Panc1 (cell line): ENCODE data around the gene KCNG1.

Experiments used
- POLR2AphosphoS5 ChIP-seq: IDR thresholded peaks from 2 replicates; pipeline ENCODE4 v1.6.1; 2012; ENCODE audit warnings: mild to moderate bottlenecking, low read depth, low read length, moderate library complexity
- REST ChIP-seq, 2 experiments: IDR thresholded peaks; 2 replicates each; pipeline ENCODE4 v1.6.1; 2011 to 2012; ENCODE audit warnings: low read depth in 2 of 2, control low read depth in 1 of 2, low read length in 1 of 2, mild to moderate bottlenecking in 1 of 2, moderate library complexity in 1 of 2; ENCODE audit not compliant: insufficient read depth in 1 of 2
- SIN3A ChIP-seq: IDR thresholded peaks from 2 replicates; pipeline ENCODE4 v1.6.1; 2012; ENCODE audit warnings: low read depth, mild to moderate bottlenecking, low read length, moderate library complexity, borderline replicate concordance; ENCODE audit not compliant: insufficient read depth
- TCF7L2 ChIP-seq: IDR thresholded peaks from 2 replicates; pipeline ENCODE4 v1.6.1; 2011; ENCODE audit warnings: mild to moderate bottlenecking, low read depth, low read length, inconsistent platforms
- TF ChIP-seq, protein P1 (sequence below): fragments of 450-650 bp; IDR thresholded peaks from 2 replicates; pipeline ENCODE4 v1.5.1; 2017; ENCODE audit warnings: mild to moderate bottlenecking

- TF ChIP-seq, protein P1, sequence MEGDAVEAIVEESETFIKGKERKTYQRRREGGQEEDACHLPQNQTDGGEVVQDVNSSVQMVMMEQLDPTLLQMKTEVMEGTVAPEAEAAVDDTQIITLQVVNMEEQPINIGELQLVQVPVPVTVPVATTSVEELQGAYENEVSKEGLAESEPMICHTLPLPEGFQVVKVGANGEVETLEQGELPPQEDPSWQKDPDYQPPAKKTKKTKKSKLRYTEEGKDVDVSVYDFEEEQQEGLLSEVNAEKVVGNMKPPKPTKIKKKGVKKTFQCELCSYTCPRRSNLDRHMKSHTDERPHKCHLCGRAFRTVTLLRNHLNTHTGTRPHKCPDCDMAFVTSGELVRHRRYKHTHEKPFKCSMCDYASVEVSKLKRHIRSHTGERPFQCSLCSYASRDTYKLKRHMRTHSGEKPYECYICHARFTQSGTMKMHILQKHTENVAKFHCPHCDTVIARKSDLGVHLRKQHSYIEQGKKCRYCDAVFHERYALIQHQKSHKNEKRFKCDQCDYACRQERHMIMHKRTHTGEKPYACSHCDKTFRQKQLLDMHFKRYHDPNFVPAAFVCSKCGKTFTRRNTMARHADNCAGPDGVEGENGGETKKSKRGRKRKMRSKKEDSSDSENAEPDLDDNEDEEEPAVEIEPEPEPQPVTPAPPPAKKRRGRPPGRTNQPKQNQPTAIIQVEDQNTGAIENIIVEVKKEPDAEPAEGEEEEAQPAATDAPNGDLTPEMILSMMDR: no peak
- TF ChIP-seq POLR2AphosphoS5 (no peak), TCF7L2 (no peak), SIN3A (no peak), REST (IDR thresholded peaks at IDR 0.05; ENCODE audit: insufficient read depth in 1 of 2, low read depth in 2 of 2, low read length in 1 of 2) (no peak)
Measured at GRCh38 chr20:51037532-51038115, 14.7 kb upstream of the KCNG1 start.
